Measurements from ENCODE around the gene BAIAP2.
"Not testable (repeated sequence)": the region's sequence is repeated elsewhere in the genome, so short reads cannot be mapped to it uniquely, and the experiment has no call there.

The BAIAP2 gene

DNA sequence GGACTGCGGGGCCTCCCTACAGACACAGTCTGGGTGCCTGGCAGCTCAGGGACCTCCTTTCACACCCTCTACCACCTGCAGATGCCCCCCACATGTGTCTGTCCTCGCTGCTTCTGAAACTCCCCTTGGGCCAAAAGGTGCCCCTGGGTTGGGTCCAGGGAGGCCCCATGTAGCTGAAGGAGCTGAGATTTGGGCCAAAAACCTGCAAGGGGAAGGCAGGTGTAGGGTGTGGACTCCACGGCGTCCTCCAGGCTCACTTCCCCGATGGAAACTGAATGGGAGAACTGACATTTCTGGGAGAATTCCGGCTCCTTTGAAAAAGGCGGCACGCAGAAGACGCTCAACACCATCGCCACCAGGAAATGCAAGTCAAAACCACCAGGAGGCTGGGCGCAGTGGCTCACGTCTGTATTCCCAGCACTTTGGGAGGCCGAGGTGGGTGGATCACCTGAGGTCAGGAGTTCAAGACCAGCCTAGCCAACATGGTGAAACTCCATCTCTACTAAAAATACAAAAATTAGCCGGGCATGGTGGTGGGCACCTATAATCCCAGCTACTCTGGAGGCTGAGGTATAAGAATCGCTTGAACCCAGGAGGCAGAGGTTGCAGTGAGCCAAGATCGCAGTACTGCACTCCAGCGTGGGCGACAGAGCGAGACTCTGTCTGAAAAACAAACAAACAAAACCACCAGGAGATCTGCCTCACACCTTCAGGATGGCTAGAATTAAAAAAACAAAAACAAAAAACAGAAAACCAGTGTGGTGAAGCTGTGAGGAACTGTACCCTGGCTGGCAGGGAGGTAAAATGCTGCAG, 13.2 kb upstream of the BAIAP2 start:
- DNase-seq (ENCODE audit: low read depth, low spot score) = no peak

DNA sequence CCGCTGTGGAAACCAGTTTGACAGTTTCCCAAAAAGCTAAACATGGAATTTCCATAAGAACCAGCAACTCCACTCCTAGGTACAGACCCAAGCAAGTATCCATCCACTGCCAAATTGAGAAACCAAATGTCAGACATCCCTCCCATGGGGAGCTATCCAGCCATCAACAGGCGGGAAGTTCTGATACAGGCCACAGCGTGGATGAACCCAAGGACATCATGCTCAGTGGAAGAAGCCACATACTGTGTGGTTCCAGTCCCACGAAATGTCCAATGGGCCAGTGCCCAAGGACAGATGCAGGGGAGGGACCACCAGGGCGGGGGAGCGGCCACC, 12.6 kb upstream of the BAIAP2 start:
- no peak for DNase-seq (ENCODE audit: low read depth, low spot score)

DNA sequence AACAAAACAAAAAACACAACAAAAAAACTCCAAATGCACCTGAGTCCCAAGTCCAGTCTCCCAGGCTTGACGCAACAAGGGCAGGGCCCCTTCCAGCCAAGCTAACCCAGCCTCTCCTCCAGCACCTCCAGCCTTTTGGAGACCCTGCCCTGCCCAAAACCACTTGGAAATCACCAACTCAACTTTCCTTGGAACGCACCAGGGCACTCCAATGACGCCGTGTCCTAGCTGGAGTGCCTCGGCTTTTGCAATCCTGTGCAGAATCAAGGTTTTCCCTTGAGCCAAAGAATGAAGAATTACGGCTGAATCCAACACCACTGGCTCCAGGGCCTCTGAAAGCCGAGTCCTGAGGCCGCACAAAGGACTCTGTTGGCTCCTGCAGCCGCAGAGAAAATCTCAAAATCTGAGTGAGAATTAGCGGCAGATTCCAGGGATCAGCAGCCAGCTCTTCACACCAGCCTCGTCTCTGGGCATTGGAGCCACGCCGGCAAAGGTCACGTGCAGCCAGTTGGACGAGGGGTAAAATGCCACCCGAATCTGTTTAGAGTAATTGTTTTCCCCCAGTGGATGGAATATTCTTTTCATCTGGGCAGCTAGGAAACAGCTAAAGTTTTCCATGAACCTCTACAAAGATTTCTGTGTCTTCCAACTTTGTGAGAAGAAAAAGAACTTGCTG, 9.7 kb upstream of the BAIAP2 start:
- no peak for DNase-seq (ENCODE audit: low read depth, low spot score)

DNA sequence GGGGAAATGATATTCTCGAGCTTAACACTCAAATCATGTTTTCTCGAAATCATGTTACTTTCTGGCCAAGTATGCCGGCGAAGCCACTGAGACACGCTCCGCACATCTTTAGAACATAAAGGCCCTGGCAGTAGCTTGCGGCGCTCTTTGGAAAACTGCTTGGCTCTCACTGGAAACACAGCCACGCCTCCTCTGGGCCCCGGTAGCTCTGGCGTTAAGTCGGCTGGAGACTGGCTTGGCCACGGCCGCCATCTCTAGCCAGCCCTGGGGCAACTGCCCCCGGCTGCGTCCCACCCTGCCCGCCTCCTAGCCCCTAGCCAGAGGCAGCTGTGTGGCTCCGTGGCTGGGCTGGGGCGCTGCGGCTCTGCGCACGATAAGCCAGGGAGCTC, 9.2 kb upstream of the BAIAP2 start:
- no peak for DNase-seq (ENCODE audit: low read depth, low spot score)

DNA sequence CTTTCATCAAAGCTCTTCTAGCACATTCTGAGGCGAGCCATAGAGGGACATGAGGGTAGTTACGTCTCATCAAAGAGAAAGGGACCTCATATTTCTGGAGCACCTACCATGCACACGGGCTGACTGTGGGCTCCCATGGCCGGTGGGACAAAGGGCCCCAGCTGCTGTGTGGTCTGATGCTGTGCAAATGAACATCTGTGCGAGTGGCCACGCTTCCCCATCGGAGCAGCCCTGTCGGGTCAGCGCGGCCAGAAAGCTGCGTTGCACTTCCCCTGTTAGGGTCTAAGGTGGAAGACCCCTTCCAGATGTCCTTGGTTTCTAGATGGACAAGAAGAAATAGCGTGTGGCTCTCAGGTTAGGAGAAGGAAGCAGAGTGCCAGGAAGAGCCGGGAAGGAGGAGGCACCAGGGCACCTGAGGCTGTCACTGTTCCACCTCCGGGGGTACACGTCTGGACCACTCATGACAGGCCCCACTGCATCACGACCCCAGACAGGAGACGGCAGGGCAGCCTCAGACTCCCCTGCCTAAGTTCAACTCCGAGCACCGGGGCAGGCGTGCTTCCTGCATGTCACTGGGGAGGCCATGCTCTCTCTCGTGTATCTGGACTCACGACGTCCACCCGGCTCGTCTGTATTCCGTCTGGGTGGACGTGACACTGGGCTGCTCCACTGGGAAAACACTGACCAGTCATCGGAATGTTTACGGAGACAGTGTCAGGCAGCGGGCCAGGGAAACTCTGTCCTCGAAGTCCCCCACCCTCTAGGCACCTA, 8.5 kb upstream of the BAIAP2 start:
- DNase-seq (ENCODE audit: low read depth, low spot score) = no peak

DNA sequence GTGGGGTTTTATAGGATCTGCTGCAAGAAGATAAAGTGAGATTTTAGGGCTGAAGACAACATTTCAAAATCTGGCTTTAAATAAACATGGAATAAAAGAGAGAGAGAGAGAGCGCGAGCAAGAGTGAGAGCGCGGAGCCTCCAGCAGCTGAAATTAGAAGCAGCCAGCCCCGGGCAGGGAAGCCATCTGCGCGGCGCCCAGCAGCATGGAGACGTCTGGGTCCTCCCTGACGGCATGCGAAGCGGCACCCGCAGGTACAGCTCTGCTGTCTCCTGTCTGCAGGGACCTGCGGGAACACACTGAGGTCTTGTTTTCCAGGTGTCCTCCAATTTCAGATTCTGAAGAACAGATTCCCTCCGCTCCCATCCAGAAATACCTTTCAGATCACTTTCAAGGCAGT, 7.9 kb upstream of the BAIAP2 start:
- no peak for DNase-seq (ENCODE audit: low read depth, low spot score)

DNA sequence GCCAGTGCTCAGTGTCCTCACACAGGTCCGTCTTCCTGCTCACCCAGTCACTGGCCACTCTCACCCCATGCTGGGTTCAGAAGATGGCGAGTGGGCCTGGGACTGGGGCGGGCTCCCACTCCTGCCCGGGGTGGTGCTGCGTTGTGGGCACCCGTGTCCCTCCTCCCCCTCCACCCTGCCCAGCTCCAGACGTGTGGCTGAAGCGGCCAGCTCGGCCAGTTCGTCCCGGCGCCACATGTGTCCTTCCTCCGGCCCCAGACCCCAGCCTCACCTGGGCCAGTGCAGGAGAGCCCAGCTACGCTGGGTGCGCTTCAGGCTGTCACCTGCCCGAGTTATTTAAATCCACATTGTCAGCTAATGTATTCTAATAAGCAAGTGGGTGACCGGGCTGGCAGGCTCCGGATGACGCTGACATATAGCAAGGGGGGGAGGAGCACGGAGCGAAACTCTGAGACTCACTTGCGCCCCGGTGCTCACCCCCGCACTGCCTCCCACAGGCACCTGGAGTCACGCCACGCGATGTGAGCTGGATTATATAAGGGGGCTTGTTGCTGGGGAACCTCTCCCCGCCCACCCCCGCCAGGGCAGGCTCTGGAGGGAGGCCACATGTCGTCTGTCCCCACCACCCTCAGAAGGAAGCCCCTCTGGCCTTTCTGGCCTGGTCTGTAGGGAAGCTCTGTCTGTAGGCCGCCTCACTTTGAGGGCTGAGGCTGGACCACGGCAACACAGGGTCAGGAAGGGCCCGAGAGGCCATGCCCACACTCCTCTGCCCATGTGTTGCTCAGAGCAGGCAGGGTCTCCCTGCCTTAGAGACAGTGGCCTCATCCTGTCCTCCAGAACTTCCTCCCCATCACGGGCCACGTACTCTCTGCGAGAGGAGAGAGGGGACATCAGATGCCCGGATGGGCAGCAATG, 7.1 kb upstream of the BAIAP2 start:
- DNase-seq (ENCODE audit: low read depth, low spot score) = no peak

DNA sequence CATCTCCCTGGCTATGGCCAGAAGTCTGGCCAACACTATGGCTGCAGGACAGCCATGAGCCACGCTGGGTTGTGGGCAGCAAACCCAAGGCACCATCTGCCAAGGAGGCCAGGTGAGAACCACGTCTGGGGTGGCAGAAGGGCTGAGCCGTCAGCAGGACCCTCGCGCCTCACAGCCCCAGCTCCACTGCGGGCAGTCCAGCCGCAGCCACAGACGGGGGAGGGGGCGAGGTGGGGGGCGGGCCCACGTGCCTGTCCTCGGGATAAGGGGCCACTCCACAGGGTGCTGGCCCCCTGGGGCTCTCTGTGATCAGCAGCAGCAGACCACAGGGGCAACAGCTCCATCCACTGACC, 6.5 kb upstream of the BAIAP2 start:
- no peak for DNase-seq (ENCODE audit: low read depth, low spot score)

DNA sequence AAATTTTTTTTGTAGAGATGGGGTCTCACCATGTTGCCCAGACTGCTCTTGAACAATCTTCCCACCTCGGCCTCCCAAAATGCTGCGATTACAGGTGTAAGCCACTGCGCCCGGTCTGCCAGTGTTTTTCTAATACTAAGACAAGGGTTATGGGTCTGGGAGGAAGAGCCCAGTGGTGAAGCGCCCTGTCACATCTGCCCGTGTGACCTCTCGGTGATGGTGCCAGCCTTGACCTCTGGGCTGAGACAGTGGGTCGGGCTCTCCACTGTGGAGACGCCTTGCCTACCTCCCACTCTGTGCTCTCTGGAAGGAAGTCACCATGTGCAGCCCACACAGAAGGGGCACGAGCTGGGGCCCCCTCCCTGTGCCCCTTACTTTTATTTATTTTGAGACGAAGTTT, 5.1 kb upstream of the BAIAP2 start:
- no peak for DNase-seq (ENCODE audit: low read depth, low spot score)

DNA sequence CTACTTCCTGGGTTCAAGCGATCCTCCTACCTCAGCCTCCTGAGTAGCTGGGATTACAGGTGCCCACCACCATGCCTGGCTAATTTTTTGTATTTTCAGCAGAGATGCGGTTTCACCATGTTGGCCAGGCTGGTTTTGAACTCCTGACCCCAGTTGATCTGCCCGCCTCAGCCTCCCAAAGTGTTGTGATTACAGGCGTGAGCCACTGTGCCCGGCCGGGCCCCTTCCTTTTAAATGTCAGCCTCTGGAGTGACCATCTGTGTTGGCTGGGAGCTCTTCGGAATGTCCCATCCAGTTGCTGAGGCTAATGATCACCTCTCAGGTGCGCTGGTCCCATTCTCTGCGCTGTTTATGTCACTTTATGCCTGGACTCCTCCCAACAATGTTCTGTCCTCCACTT, 4.6 kb upstream of the BAIAP2 start:
- DNase-seq (ENCODE audit: low read depth, low spot score) = not testable (repeated sequence)

DNA sequence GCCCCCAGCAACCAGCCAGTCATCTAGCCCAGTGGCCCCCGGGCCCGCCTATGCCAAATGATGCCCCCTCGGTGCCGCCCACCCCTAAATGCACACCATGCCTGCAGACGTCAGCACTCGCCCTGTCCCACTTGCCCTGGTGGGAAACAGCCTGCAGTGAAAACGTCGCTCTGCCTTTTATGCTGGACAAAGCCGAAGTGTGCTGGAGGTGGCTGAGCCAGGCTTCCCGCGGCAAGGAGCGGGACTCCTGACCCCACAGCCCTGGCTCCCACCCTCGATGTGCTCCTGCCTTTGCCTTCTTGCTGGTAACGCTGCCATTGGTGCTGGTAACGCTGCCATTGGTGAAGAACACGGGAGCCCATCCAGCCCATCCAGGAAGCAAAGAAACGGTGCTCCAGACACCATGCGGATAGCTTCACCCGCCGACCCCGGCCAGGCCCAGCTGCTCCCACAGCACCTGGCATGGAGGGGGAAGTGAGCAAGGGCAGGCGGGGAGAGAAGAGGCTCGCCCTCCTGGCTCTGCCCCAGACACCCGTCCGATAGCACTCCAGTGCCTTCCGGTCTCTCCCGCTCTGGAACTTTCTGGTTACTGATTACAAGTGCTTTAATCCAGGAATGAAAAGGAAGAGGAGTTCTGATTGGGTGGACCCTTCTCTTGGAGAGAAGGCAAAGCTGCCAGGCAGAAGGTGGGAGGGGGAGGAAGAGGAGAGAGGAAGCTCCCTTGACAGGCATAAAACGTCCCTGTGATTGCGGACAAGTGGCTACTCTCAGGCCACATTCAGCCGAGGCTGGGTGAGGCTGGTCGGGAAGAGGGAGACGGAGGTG, 4.0 kb upstream of the BAIAP2 start:
- DNase-seq (ENCODE audit: low read depth, low spot score) = no peak

DNA sequence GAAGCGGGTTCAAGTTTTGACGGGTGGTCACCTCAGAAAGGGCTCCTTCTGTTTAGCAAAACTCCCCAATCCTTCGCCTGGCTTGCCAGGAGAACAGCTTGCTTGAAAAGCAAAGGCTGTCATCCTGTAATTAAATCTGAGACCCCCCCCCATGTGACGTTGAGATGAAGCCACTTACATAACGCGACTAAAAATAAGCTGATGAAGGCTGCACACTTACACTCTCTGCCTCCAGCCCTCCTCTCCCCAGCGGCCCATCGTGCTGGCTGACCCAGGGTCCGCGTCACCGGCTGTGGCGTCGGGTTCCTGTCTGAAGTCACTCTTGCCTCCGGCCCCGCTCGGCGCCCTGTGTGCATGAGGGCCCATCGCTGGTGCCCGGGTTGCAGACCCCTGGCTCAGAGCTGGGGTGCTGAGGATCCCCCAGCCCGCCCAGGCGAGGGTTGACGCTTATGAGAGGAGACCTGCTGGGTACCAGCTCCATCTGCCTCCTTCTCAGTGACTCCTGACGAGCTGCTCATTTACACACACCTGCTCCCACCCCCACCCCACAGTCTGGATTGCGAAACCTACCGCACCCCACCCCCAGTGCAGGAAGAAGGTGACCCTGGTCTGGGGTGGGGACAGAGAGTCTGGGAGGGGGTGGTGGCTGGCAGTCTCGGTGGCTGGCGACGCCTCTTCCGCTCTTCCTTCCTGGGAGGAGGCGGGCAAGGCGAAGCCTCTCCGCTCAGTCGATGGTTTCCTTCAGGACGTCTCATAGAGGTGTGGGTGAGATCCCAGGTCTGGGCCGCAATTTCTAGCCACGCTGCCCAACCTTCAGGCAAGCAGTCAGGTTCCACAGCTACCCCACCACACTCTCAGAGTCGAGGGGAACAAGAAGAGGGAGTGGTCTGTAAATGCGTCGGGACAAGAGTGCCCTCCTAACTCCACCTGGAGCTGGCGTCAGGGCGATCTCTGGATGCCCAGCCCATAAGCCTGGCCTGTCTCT, 3.1 kb upstream of the BAIAP2 start:
- DNase-seq (ENCODE audit: low read depth, low spot score) = no peak

DNA sequence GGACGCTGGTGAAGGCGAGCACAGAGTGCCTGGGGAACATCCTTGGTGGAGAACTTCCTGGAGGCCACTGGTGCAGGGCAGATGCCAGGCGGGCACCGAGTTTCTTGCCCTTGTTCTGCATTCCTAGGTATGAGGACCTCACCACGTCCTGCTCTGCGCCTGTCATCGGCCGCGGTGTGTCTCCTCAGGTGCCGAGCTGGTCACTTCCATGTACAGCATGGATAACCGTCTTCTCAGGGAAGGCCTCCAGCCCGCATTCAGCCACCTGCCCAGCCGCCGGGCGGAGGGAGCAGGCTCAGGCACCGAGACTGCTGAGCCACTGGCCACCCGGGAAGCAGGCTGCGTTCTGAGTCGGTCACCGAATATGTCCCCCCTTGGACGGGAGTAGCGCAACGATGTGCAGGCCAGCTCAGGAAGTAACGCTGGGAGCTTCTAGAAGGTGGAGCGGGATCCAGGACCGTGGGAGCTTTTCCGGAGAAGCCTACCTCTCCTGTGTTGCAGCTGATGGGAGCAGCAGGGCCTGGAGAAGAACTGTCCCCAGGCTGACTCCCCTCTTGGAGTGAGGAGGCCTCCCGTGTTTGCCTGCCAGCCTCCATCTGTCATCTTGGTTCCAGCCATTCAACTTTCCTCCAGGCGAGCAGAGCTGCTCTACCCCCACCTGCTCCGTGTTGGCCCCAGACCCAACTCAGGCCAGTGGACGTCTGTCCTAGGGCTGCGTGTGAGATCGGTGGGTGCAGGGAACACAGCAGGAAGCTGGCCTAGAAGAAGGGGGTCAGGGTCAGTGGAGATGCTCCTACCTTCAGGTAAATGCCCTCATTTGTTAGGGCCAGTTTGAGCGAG, 2.1 kb upstream of the BAIAP2 start:
- DNase-seq (ENCODE audit: low read depth, low spot score) = no peak

DNA sequence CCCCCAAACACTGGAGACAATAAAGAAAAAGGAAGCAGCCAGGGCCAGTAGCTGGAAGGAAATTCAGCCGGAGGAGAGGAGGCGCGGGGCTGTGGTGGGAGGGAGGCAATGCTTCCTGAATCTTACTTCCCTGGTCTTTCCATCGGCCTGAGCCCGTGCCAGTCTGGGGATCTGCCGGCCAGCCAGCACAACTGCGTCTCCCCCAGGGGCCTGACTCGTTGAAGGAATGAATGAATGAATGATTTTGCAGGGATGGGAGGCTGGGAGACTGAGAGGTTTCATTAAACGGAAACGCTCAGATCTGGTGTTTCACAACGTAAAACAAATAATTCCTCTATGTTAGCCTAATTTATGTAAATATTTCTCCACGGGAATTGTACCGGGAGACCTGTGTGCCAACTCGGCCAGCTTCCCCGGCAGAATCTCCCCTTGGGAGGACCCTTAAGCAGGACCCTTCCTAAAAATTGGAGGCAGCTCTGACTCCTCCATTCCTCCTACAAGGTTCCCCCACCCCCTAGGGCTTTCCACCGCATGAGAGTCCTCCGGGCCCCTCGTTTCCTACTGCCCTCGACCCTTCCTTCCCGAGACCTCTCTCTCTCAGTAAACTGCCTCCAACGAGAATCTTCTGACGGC, 1.3 kb upstream of the BAIAP2 start:
- no peak for DNase-seq (ENCODE audit: low read depth, low spot score)

DNA sequence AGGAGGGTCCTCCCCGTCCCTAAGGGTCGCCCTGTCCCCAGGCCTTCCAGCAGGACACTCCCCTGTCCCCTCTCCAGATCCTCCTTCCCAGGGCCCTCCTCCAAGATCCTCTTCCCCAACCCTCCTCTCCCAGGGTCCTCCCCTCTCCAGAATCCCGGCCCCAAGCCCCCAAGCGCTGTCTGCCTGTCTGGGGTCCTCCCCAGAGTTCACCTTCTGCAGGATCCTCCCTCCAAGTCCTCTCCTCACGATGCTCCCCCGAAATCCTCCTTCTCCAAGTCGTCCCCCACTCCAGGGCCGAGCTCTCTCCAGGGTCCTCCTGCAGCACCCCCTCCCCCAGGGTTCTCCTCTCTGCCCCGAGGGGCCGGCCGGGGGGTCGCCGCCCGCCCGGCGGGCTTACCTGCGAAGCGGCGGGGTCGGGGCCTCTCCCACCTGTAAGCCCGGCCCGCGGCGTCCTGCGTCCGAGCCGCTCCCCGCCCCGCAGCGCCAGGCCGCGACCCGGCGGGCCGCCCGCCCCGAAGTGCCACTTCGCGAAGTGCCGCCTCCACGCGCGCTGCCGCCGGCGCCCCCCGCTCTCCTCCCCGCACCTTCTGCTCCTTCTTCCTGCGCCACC, 678 bp upstream of the BAIAP2 start:
- no peak for DNase-seq (ENCODE audit: low read depth, low spot score)

DNA sequence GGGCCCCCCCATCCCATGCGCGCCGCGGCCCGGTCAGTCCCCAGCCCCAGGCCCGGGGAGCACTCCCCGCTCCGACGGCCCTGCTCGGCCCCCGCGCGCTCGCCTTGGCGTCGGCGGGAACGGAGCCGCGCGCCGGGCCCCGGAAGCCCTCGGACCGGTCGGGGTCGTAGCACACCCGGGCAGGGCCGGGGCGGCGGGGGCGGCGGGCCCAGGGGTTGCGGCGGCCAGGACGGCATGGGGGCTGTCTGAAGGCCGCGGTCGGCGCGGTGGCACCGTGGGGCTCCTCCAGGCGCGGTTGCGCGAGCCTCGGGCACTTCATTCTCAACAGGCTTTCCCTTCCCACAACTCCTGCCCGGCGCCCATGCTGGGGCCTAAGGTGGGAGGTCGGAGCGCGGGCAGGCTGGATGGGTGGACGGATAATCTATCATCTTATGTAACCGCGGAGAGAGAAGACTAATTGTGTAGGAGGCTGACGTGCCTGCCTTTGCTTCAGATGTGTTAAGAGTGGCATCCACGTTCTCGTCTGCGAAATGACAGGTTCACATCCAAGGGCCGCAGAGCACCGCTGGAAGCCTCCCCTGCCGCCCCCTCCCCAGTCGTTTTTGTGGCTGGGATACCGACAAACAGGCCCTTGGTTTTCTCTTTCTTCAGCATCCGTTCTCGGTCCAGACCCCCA, 708 bp downstream of the BAIAP2 start:
- no peak for DNase-seq (ENCODE audit: low read depth, low spot score)

DNA sequence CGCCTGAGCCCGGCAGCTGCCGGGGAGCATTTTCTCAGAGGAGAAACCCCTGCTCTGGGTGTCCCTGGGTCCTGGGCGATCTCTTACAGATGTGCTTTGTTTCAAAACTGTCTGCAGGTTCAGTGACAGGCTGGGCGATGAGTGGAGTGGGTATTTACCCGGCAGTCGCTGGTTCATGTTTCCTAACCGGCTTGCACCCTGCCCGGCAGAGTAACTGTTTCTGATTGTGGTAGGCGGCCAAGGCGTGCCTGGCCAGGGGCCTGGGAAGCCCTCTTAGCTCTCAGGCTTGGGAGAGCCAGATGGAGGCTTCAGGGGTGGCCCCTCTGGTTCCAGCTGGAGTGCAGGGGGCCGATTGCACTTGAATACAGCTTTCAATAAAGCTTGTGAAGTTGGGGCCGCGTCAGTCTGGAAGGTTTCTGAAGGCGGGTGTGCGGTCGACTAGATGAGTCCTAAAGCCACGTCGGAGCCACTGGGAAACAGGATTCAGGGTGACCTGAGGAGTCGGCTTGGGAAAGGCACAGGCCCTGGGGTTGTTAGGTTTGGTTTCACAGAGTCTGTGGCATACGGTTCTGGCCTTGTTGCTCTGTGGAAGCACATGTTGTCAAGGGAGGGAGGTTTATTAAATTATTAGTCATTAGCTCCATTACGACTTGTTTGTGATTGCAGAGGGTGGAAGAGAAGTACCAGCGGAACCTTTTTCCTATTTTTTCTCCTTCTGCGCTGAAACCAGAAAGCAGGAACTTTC, 1.4 kb downstream of the BAIAP2 start:
- DNase-seq (ENCODE audit: low read depth, low spot score) = no peak
